Measurements from ENCODE around the gene SLC15A1. TPM values are rescaled to one million over a fixed set of nuclear protein-coding genes. Genes with fewer than 3 reads are reported as not detected.

The SLC15A1 gene
- total and polyA plus RNA-seq, 2 experiments from 2014 or later = not detected

GRCh38 chr13:98681049-98681448, 71.4 kb downstream of the SLC15A1 start:
- Histone ChIP-seq H3K4me3 (no peak overlapping the region), H3K27me3 (no peaks in the 10 kb centered on the region), H3K36me3 (no peaks in the 10 kb centered on the region), H3K4me1 (ENCODE audit: low read depth) (no peaks in the 10 kb centered on the region), H3K9me3 (ENCODE audit: low read depth) (no peaks in the 10 kb centered on the region), H3K27ac (no peak overlapping the region)
- TF ChIP-seq CTCF (IDR thresholded peaks at IDR 0.05; ENCODE audit: low read depth, low read length) = no peak
- no peak for DNase-seq (ENCODE audit: low read depth in 1 of 2, low spot score in 1 of 2)

- H3K4me1 ChIP-seq (ENCODE audit: low read depth) = no peaks in the 10 kb centered on the region
- no peak for TF ChIP-seq CTCF (IDR thresholded peaks at IDR 0.05; ENCODE audit: low read depth, low read length)
- H3K27ac ChIP-seq = no peak overlapping the region
- no peaks in the 10 kb centered on the region for H3K27me3 ChIP-seq
- no peaks in the 10 kb centered on the region for H3K9me3 ChIP-seq (ENCODE audit: low read depth)
- no peak overlapping the region for H3K4me3 ChIP-seq
- DNase-seq (ENCODE audit: low read depth in 1 of 2, low spot score in 1 of 2) = no peak
- H3K36me3 ChIP-seq = no peaks in the 10 kb centered on the region
These were observed 73.7 kb downstream of the SLC15A1 start for GRCh38 chr13:98678741-98679140.

- Histone ChIP-seq H3K27ac (no peak overlapping the region), H3K27me3 (no peaks in the 10 kb centered on the region), H3K9me3 (ENCODE audit: low read depth) (no peaks in the 10 kb centered on the region), H3K4me1 (ENCODE audit: low read depth) (no peaks in the 10 kb centered on the region), H3K36me3 (no peaks in the 10 kb centered on the region), H3K4me3 (no peak overlapping the region)
- TF ChIP-seq CTCF (IDR thresholded peaks at IDR 0.05; ENCODE audit: low read depth, low read length) = no peak
- no peak for DNase-seq (ENCODE audit: low read depth in 1 of 2, low spot score in 1 of 2)
These were observed 75.1 kb downstream of the SLC15A1 start for GRCh38 chr13:98677398-98677797.

- Histone ChIP-seq H3K27me3 (no peaks in the 10 kb centered on the region), H3K9me3 (ENCODE audit: low read depth) (no peaks in the 10 kb centered on the region), H3K36me3 (no peaks in the 10 kb centered on the region), H3K4me3 (no peak overlapping the region), H3K4me1 (ENCODE audit: low read depth) (no peaks in the 10 kb centered on the region), H3K27ac (no peak overlapping the region)
- no peak for DNase-seq (ENCODE audit: low read depth in 1 of 2, low spot score in 1 of 2)
- TF ChIP-seq CTCF (IDR thresholded peaks at IDR 0.05; ENCODE audit: low read depth, low read length) = no peak
These were observed 76.2 kb downstream of the SLC15A1 start for GRCh38 chr13:98676239-98676638.

DNA sequence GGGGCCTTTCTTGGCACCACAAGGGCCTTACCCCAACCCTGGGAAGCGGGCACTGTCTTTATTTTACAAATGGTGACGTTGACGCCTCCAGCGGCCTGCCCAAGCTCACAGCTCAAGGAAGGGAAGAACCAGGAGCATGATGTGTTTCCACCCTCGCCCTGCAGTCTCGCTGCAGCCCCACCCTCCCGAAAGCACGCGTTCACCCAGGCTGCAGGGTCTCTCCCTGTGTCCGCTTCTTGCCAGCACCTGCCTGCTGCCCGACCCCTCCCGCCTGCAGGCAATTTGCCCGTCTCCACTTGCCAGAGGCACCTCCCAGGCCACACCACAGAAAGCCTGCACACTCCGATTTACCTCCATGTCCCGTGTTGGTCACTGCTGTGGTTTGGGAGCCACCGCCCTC, 76.6 kb downstream of the SLC15A1 start:
- Histone ChIP-seq H3K36me3 (no peaks in the 10 kb centered on the region), H3K27ac (no peak overlapping the region), H3K4me1 (ENCODE audit: low read depth) (no peaks in the 10 kb centered on the region), H3K4me3 (no peak overlapping the region), H3K27me3 (no peaks in the 10 kb centered on the region), H3K9me3 (ENCODE audit: low read depth) (no peaks in the 10 kb centered on the region)
- TF ChIP-seq CTCF (IDR thresholded peaks at IDR 0.05; ENCODE audit: low read depth, low read length) = no peak
- no peak for DNase-seq (ENCODE audit: low read depth in 1 of 2, low spot score in 1 of 2)

GRCh38 chr13:98675066-98675465, 77.4 kb downstream of the SLC15A1 start:
- DNase-seq (ENCODE audit: low read depth in 1 of 2, low spot score in 1 of 2) = no peak
- TF ChIP-seq CTCF (IDR thresholded peaks at IDR 0.05; ENCODE audit: low read depth, low read length) = no peak
- no peaks in the 10 kb centered on the region for H3K27me3 ChIP-seq
- H3K9me3 ChIP-seq (ENCODE audit: low read depth) = no peaks in the 10 kb centered on the region
- H3K27ac ChIP-seq = no peak overlapping the region
- no peaks in the 10 kb centered on the region for H3K36me3 ChIP-seq
- no peaks in the 10 kb centered on the region for H3K4me1 ChIP-seq (ENCODE audit: low read depth)
- no peak overlapping the region for H3K4me3 ChIP-seq

Measured in cardiac muscle cell (in vitro differentiated cells and primary cell).